Sigmoid colon (tissue), 4 donors: ENCODE measurements around the gene CYP27A1.

Experiments
- EP300 ChIP-seq, 4 donors: sonication (generic); formaldehyde crosslinking; IDR thresholded peaks; one replicate each; pipeline ENCODE4 v1.6.1; 2017; ENCODE audit warnings: antibody characterized with exemption in 4 of 4
- TF ChIP-seq, protein P1 (sequence below), 4 experiments: fragments of 450-650 bp in 3 of 4; fragments of 200-600 bp in 1 of 4; IDR thresholded peaks; one replicate each; pipeline ENCODE4 v1.5.1; 2016 to 2019; ENCODE audit warnings: antibody characterized with exemption in 4 of 4, mild to moderate bottlenecking in 3 of 4, moderate library complexity in 2 of 4

DNA sequence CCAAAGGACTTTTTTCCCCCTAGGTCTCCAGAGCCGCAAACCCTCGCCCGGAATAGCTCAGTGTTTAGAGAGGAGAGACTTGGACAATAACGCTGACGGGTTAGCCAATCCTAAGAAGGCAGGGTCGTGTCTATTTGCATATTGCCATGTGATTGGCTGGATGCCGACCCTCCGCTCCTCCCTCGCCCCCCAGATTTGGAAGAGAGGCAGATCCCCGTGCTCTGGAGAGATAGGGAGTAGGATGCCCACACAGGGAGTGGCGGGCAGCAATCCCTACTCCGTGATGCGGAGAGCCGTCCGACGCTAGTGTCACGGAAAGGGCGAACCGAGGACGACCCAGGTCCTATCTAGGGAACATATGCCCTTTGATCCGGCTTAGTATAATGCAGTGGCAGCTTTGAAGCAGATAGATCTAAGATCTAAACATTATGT, 79.0 kb downstream of the CYP27A1 start:
- TF ChIP-seq, protein P1, sequence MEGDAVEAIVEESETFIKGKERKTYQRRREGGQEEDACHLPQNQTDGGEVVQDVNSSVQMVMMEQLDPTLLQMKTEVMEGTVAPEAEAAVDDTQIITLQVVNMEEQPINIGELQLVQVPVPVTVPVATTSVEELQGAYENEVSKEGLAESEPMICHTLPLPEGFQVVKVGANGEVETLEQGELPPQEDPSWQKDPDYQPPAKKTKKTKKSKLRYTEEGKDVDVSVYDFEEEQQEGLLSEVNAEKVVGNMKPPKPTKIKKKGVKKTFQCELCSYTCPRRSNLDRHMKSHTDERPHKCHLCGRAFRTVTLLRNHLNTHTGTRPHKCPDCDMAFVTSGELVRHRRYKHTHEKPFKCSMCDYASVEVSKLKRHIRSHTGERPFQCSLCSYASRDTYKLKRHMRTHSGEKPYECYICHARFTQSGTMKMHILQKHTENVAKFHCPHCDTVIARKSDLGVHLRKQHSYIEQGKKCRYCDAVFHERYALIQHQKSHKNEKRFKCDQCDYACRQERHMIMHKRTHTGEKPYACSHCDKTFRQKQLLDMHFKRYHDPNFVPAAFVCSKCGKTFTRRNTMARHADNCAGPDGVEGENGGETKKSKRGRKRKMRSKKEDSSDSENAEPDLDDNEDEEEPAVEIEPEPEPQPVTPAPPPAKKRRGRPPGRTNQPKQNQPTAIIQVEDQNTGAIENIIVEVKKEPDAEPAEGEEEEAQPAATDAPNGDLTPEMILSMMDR (IDR thresholded peaks at IDR 0.05), result no peak
- TF ChIP-seq EP300 (IDR thresholded peaks at IDR 0.05), result no peak
